GM23338 (cell line): ENCODE data around the gene QSOX1. TPM values are rescaled to one million over a fixed set of nuclear protein-coding genes. Genes with fewer than 3 reads are reported as not detected.

Source experiments
- ATAC-seq: fragments of 200-7000 bp; cut with Tn5 transposase; 3 replicates; pipeline ENCODE4 v1.9.1; 2020
- DNase-seq: peaks from one replicate; pipeline ENCODE4 v3.0.0-alpha.2; 2015; ENCODE audit warnings: low spot score
- H2AFZ ChIP-seq: fragments of 200-600 bp; sonication (generic); 2 replicates; pipeline ENCODE4 v1.8.0; 2016; ENCODE audit warnings: antibody characterized with exemption, mild to moderate bottlenecking, moderate library complexity
- H3F3A ChIP-seq: fragments of 200-600 bp; sonication (generic); replicated peaks from 2 replicates; pipeline ENCODE4 v1.8.0; 2017; ENCODE audit warnings: antibody characterized with exemption, mixed run types, low read depth
- H3K27ac ChIP-seq: fragments of 200-600 bp; sonication (generic); 2 replicates; pipeline ENCODE4 v1.6.1; 2016; ENCODE audit warnings: low read depth
- H3K27me3 ChIP-seq: fragments of 200-600 bp; sonication (generic); 2 replicates; pipeline ENCODE4 v1.8.0; 2016; ENCODE audit warnings: mild to moderate bottlenecking, mixed run types, moderate library complexity; ENCODE audit not compliant: insufficient read depth
- H3K36me3 ChIP-seq: fragments of 200-600 bp; sonication (generic); 2 replicates; pipeline ENCODE4 v1.8.0; 2016; ENCODE audit warnings: mild to moderate bottlenecking; ENCODE audit not compliant: insufficient read depth
- H3K4me1 ChIP-seq: fragments of 200-600 bp; sonication (generic); 2 replicates; pipeline ENCODE4 v1.8.0; 2016; ENCODE audit warnings: mild to moderate bottlenecking, moderate library complexity; ENCODE audit not compliant: insufficient read depth
- H3K4me2 ChIP-seq: fragments of 200-600 bp; sonication (generic); 2 replicates; pipeline ENCODE4 v1.7.1; 2017; ENCODE audit warnings: mixed run types
- H3K4me3 ChIP-seq: fragments of 200-600 bp; sonication (generic); 2 replicates; pipeline ENCODE4 v1.6.1; 2016; ENCODE audit warnings: mixed run types
- H3K79me2 ChIP-seq: fragments of 200-600 bp; sonication (generic); replicated peaks from 2 replicates; pipeline ENCODE4 v1.8.0; 2017; ENCODE audit warnings: mild to moderate bottlenecking; ENCODE audit not compliant: insufficient read depth
- H3K9me2 ChIP-seq: fragments of 200-600 bp; sonication (generic); 2 replicates; pipeline ENCODE4 v1.8.0; 2017; ENCODE audit not compliant: insufficient read depth
- H4K20me1 ChIP-seq: fragments of 200-600 bp; sonication (generic); replicated peaks from 2 replicates; pipeline ENCODE4 v1.8.0; 2017; ENCODE audit warnings: mild to moderate bottlenecking; ENCODE audit not compliant: insufficient read depth
- H3K27ac Mint-ChIP-seq: 2 replicates; pipeline ENCODE4 v1.8.0; 2020; ENCODE audit warnings: inconsistent platforms, mild to moderate bottlenecking, moderate library complexity, mixed read lengths
- H3K27me3 Mint-ChIP-seq: 3 replicates; pipeline ENCODE4 v1.8.0; 2022; ENCODE audit warnings: low read depth, mild to moderate bottlenecking, moderate library complexity, mixed read lengths, inconsistent platforms; ENCODE audit not compliant: insufficient read depth, poor library complexity
- H3K36me3 Mint-ChIP-seq: 3 replicates; pipeline ENCODE4 v1.8.0; 2021; ENCODE audit warnings: low read depth, mild to moderate bottlenecking, inconsistent platforms, moderate library complexity, mixed read lengths
- H3K4me1 Mint-ChIP-seq: 3 replicates; pipeline ENCODE4 v1.8.0; 2020; ENCODE audit warnings: mild to moderate bottlenecking, inconsistent platforms, mixed read lengths
- H3K4me3 Mint-ChIP-seq: 3 replicates; pipeline ENCODE4 v1.8.0; 2021; ENCODE audit warnings: moderate library complexity, mild to moderate bottlenecking, inconsistent platforms, mixed read lengths
- H3K9me3 Mint-ChIP-seq: 3 replicates; pipeline ENCODE4 v1.8.0; 2020; ENCODE audit warnings: moderate library complexity, mild to moderate bottlenecking, inconsistent platforms, mixed read lengths
- CTCF ChIP-seq, 2 experiments: fragments of 200-600 bp in 1 of 2; sonication (generic) in 1 of 2; conservative IDR thresholded peaks; 2 replicates each; pipeline versions ENCODE4 v1.5.1 to v1.6.1; 2016 to 2017; ENCODE audit warnings: antibody characterized with exemption in 2 of 2, low read depth in 2 of 2, mild to moderate bottlenecking in 2 of 2, moderate library complexity in 1 of 2
- EZH2 ChIP-seq: fragments of 200-600 bp; sonication (generic); IDR thresholded peaks from one replicate; pipeline ENCODE4 v1.8.0; 2017; ENCODE audit warnings: antibody characterized with exemption, mild to moderate bottlenecking, low read depth; ENCODE audit not compliant: unreplicated experiment
- EZH2phosphoT487 ChIP-seq: fragments of 200-600 bp; sonication (generic); IDR thresholded peaks from one replicate; pipeline ENCODE4 v1.8.1; 2018; ENCODE audit warnings: antibody characterized with exemption; ENCODE audit not compliant: unreplicated experiment
- JUNB ChIP-seq: IDR thresholded peaks from one replicate; pipeline ENCODE4 v1.6.1; 2016; ENCODE audit warnings: antibody characterized with exemption; ENCODE audit not compliant: unreplicated experiment
- NANOG ChIP-seq: IDR thresholded peaks from 2 replicates; pipeline ENCODE4 v1.6.1; 2016; ENCODE audit warnings: antibody characterized with exemption, borderline replicate concordance
- POLR2AphosphoS5 ChIP-seq: IDR thresholded peaks from 2 replicates; pipeline ENCODE4 v1.6.1; 2016; ENCODE audit warnings: antibody characterized with exemption, low read depth
- STAT1 ChIP-seq: IDR thresholded peaks from one replicate; pipeline ENCODE4 v1.6.1; 2016; ENCODE audit warnings: antibody characterized with exemption; ENCODE audit not compliant: unreplicated experiment
- ZNF114 ChIP-seq: fragments of 250-450 bp; sonication (Bioruptor Pico); IDR thresholded peaks from 2 replicates; pipeline ENCODE4 v1.5.0; 2020; ENCODE audit warnings: mild to moderate bottlenecking, moderate library complexity
- ZNF331 ChIP-seq: fragments of 250-450 bp; sonication (Bioruptor Pico); IDR thresholded peaks from 2 replicates; pipeline ENCODE4 v1.5.0; 2020; ENCODE audit warnings: low read depth, mild to moderate bottlenecking, moderate library complexity
- polyA plus RNA-seq: library from polyadenylated mRNA; unstranded; fragments of >200 nt; fragmentation: Nextera tagmentation; extraction: Ambion mirVana; gene quantifications from 2 replicates; pipeline ENCODE4 v1.2.1, GENCODE V29; 2016
- total RNA-seq: library from RNA; depleted of rRNA; stranded (reverse); fragments of >200 nt; shearing (Covaris generic); gene quantifications from 2 replicates; pipeline ENCODE4 v1.2.3, GENCODE V29; 2014
- TF ChIP-seq, protein P1 (sequence below): fragments of 250-450 bp; sonication (Bioruptor Pico); IDR thresholded peaks from 2 replicates; pipeline ENCODE4 v1.5.0; 2020; ENCODE audit warnings: mild to moderate bottlenecking, moderate library complexity
- TF ChIP-seq, protein P2 (sequence below): IDR thresholded peaks from one replicate; pipeline ENCODE4 v1.6.1; 2018; ENCODE audit warnings: antibody characterized with exemption; ENCODE audit not compliant: unreplicated experiment
- TF ChIP-seq, protein P3 (sequence below): IDR thresholded peaks from 2 replicates; pipeline ENCODE4 v1.6.1; 2016; ENCODE audit warnings: antibody characterized with exemption

QSOX1 gene
- total and polyA plus RNA-seq, 2 experiments from 2014 or later: 47.8 to 119 TPM

- H3K9me3 Mint-ChIP-seq: no peaks in the 10 kb centered on the region
Measured at GRCh38 chr1:180173451-180173850, 18.8 kb downstream of the QSOX1 start.

More at GRCh38 chr1:180173451-180173850, 18.8 kb downstream of the QSOX1 start:
- Histone ChIP-seq H3K4me3 (no peak overlapping the region), H3K27ac (no peak overlapping the region), H3K27me3 (no peaks in the 10 kb centered on the region), H3K79me2 (peaks cover 5% of the 10 kb centered on the region; the same call in 1 of the 2 replicates), H3K4me1 (0 out of 2 replicates have a peak, but pooled peaks cover 1% of the 10 kb centered on the region), H3K4me2 (no peak overlapping the region), H2AFZ (no peak overlapping the region), H4K20me1 (no peaks in the 10 kb centered on the region; the same call in 1 of the 2 replicates), H3K9me2 (no peaks in the 10 kb centered on the region), H3K36me3 (no peaks in the 10 kb centered on the region), H3F3A (no peaks in the 10 kb centered on the region; the same call in 1 of the 2 replicates)
- ATAC-seq (no peak), DNase-seq (no peak)
- Mint-ChIP-seq H3K4me3 (no peak overlapping the region), H3K4me1 (peaks cover 9% of the 10 kb centered on the region), H3K27me3 (peaks cover 5% of the 10 kb centered on the region), H3K27ac (no peak overlapping the region), H3K36me3 (peaks cover 7% of the 10 kb centered on the region; the same call in 1 of the 3 replicates)
- TF ChIP-seq ZNF114 (no peak), ZNF331 (CRISPR knock-in tag) (no peak), POLR2AphosphoS5 (no peak), EZH2phosphoT487 (no peak), EZH2 (no peak), CTCF (conservative IDR thresholded peaks at IDR 0.05; ENCODE audit: low read depth in 2 of 2) (no peak), JUNB (no peak), NANOG (no peak), STAT1 (no peak)
- TF ChIP-seq, protein P1, sequence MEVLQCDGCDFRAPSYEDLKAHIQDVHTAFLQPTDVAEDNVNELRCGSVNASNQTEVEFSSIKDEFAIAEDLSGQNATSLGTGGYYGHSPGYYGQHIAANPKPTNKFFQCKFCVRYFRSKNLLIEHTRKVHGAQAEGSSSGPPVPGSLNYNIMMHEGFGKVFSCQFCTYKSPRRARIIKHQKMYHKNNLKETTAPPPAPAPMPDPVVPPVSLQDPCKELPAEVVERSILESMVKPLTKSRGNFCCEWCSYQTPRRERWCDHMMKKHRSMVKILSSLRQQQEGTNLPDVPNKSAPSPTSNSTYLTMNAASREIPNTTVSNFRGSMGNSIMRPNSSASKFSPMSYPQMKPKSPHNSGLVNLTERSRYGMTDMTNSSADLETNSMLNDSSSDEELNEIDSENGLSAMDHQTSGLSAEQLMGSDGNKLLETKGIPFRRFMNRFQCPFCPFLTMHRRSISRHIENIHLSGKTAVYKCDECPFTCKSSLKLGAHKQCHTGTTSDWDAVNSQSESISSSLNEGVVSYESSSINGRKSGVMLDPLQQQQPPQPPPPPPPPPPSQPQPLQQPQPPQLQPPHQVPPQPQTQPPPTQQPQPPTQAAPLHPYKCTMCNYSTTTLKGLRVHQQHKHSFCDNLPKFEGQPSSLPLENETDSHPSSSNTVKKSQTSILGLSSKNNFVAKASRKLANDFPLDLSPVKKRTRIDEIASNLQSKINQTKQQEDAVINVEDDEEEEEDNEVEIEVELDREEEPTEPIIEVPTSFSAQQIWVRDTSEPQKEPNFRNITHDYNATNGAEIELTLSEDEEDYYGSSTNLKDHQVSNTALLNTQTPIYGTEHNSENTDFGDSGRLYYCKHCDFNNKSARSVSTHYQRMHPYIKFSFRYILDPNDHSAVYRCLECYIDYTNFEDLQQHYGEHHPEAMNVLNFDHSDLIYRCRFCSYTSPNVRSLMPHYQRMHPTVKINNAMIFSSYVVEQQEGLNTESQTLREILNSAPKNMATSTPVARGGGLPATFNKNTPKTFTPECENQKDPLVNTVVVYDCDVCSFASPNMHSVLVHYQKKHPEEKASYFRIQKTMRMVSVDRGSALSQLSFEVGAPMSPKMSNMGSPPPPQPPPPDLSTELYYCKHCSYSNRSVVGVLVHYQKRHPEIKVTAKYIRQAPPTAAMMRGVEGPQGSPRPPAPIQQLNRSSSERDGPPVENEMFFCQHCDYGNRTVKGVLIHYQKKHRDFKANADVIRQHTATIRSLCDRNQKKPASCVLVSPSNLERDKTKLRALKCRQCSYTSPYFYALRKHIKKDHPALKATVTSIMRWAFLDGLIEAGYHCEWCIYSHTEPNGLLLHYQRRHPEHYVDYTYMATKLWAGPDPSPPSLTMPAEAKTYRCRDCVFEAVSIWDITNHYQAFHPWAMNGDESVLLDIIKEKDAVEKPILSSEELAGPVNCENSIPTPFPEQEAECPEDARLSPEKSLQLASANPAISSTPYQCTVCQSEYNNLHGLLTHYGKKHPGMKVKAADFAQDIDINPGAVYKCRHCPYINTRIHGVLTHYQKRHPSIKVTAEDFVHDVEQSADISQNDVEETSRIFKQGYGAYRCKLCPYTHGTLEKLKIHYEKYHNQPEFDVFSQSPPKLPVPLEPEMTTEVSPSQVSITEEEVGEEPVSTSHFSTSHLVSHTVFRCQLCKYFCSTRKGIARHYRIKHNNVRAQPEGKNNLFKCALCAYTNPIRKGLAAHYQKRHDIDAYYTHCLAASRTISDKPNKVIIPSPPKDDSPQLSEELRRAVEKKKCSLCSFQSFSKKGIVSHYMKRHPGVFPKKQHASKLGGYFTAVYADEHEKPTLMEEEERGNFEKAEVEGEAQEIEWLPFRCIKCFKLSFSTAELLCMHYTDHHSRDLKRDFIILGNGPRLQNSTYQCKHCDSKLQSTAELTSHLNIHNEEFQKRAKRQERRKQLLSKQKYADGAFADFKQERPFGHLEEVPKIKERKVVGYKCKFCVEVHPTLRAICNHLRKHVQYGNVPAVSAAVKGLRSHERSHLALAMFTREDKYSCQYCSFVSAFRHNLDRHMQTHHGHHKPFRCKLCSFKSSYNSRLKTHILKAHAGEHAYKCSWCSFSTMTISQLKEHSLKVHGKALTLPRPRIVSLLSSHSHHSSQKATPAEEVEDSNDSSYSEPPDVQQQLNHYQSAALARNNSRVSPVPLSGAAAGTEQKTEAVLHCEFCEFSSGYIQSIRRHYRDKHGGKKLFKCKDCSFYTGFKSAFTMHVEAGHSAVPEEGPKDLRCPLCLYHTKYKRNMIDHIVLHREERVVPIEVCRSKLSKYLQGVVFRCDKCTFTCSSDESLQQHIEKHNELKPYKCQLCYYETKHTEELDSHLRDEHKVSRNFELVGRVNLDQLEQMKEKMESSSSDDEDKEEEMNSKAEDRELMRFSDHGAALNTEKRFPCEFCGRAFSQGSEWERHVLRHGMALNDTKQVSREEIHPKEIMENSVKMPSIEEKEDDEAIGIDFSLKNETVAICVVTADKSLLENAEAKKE: no peak
- TF ChIP-seq, protein P2, sequence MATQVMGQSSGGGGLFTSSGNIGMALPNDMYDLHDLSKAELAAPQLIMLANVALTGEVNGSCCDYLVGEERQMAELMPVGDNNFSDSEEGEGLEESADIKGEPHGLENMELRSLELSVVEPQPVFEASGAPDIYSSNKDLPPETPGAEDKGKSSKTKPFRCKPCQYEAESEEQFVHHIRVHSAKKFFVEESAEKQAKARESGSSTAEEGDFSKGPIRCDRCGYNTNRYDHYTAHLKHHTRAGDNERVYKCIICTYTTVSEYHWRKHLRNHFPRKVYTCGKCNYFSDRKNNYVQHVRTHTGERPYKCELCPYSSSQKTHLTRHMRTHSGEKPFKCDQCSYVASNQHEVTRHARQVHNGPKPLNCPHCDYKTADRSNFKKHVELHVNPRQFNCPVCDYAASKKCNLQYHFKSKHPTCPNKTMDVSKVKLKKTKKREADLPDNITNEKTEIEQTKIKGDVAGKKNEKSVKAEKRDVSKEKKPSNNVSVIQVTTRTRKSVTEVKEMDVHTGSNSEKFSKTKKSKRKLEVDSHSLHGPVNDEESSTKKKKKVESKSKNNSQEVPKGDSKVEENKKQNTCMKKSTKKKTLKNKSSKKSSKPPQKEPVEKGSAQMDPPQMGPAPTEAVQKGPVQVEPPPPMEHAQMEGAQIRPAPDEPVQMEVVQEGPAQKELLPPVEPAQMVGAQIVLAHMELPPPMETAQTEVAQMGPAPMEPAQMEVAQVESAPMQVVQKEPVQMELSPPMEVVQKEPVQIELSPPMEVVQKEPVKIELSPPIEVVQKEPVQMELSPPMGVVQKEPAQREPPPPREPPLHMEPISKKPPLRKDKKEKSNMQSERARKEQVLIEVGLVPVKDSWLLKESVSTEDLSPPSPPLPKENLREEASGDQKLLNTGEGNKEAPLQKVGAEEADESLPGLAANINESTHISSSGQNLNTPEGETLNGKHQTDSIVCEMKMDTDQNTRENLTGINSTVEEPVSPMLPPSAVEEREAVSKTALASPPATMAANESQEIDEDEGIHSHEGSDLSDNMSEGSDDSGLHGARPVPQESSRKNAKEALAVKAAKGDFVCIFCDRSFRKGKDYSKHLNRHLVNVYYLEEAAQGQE: no peak
- TF ChIP-seq, protein P3, sequence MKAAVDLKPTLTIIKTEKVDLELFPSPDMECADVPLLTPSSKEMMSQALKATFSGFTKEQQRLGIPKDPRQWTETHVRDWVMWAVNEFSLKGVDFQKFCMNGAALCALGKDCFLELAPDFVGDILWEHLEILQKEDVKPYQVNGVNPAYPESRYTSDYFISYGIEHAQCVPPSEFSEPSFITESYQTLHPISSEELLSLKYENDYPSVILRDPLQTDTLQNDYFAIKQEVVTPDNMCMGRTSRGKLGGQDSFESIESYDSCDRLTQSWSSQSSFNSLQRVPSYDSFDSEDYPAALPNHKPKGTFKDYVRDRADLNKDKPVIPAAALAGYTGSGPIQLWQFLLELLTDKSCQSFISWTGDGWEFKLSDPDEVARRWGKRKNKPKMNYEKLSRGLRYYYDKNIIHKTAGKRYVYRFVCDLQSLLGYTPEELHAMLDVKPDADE: no peak
